GM12878 (cell line): ENCODE data around the gene SIK3. TPM values are rescaled to one million over a fixed set of nuclear protein-coding genes. Genes with fewer than 3 reads are reported as not detected.
A peak's percentile ranks its signal among the peaks of the same experiment; 100 is the strongest.

Source experiments
- ATAC-seq: fragments of 200-7000 bp; cut with Tn5 transposase; 3 replicates; pipeline ENCODE4 v1.9.1; 2020; ENCODE audit warnings: mild to moderate bottlenecking, moderate library complexity
- BruUV-seq: library from RNA; stranded (reverse); fragments of 400-500 nt; replicated peaks from 2 replicates; lab custom pipeline; 2021; lab: Mats Ljungman, UMichigan
- CTCF ChIA-PET: fragments of 300-600 bp; sonication (Branson Sonifier 250); formaldehyde crosslinking; extraction: SDS; loops from one replicate; lab custom pipeline; 2021; ENCODE audit warnings: inconsistent platforms; lab: Yijun Ruan, JAX
- POLR2A ChIA-PET: fragments of 350-600 bp; formaldehyde crosslinking; extraction: SDS; loops from one replicate; lab custom pipeline; 2021; ENCODE audit warnings: inconsistent platforms; lab: Charles Lee
- RAD21 ChIA-PET: fragments of 300-600 bp; sonication (Branson Sonifier 250); formaldehyde crosslinking; loops from one replicate; lab custom pipeline; 2023; ENCODE audit warnings: antibody characterized with exemption; ENCODE audit not compliant: unreplicated experiment; lab: Charles Lee
- SMC1A ChIA-PET: fragments of 300-600 bp; sonication (Branson Sonifier 250); formaldehyde crosslinking; loops from one replicate; lab custom pipeline; 2023; ENCODE audit not compliant: unreplicated experiment, uncharacterized antibody; lab: Charles Lee
- DNase-seq: peaks from one replicate; pipeline ENCODE4 v3.0.0-alpha.2; 2011; ENCODE audit warnings: low read depth, low spot score
- FAIRE-seq: peaks from 3 replicates; lab custom pipeline; 2011; peaks lifted over from hg19 to GRCh38; lab: Jason Lieb, UNC
- H2AFZ ChIP-seq: 2 replicates; pipeline ENCODE4 v1.6.0; 2011; ENCODE audit warnings: low read depth, low read length, control low read depth; ENCODE audit not compliant: control insufficient read depth
- H3K27ac ChIP-seq: 2 replicates; pipeline ENCODE4 v1.5.1; 2011; ENCODE audit warnings: control low read depth; ENCODE audit not compliant: control insufficient read depth, insufficient read depth
- H3K27me3 ChIP-seq, 2 experiments: replicated peaks in 1 of 2; 2 replicates each; pipeline versions ENCODE4 v1.6.0 to v1.6.1; 2011; ENCODE audit warnings: low read length in 1 of 2; ENCODE audit not compliant: control insufficient read depth in 2 of 2, insufficient read depth in 2 of 2
- H3K36me3 ChIP-seq, 2 experiments: 2 replicates each; pipeline ENCODE4 v1.5.1; 2011; ENCODE audit warnings: low read length in 1 of 2; ENCODE audit not compliant: control insufficient read depth in 2 of 2, insufficient read depth in 2 of 2
- H3K4me1 ChIP-seq: 2 replicates; pipeline ENCODE4 v1.6.1; 2011; ENCODE audit warnings: mild to moderate bottlenecking, low read length, moderate library complexity, mixed read lengths; ENCODE audit not compliant: control insufficient read depth, insufficient read depth
- H3K4me2 ChIP-seq: 2 replicates; pipeline ENCODE4 v1.6.0; 2011; ENCODE audit warnings: control low read depth; ENCODE audit not compliant: control insufficient read depth, insufficient read depth
- H3K4me3 ChIP-seq: fragments of 200-600 bp; sonication (generic); 2 replicates; pipeline ENCODE4 v1.5.1; 2016
- H3K79me2 ChIP-seq: 2 replicates; pipeline ENCODE4 v1.6.0; 2011; ENCODE audit warnings: low read length; ENCODE audit not compliant: control insufficient read depth, insufficient read depth
- H3K9ac ChIP-seq: 2 replicates; pipeline ENCODE4 v1.8.0; 2011; ENCODE audit warnings: low read length, control low read depth, mixed read lengths; ENCODE audit not compliant: control insufficient read depth, insufficient read depth
- H3K9me3 ChIP-seq: replicated peaks from 3 replicates; pipeline ENCODE4 v1.5.1; 2011; ENCODE audit warnings: mild to moderate bottlenecking, low read length; ENCODE audit not compliant: control insufficient read depth, insufficient read depth
- H4K20me1 ChIP-seq: 2 replicates; pipeline ENCODE4 v1.6.0; 2011; ENCODE audit not compliant: control insufficient read depth, insufficient read depth
- ATF2 ChIP-seq: IDR thresholded peaks from 2 replicates; pipeline ENCODE4 v1.6.1; 2012; ENCODE audit warnings: low read length, inconsistent platforms
- BACH1 ChIP-seq: fragments of 450-650 bp; IDR thresholded peaks from 2 replicates; pipeline ENCODE4 v1.6.1; 2017; ENCODE audit warnings: mild to moderate bottlenecking, borderline replicate concordance
- CBX5 ChIP-seq: sonication (generic); IDR thresholded peaks from 2 replicates; pipeline ENCODE4 v1.6.1; 2016; ENCODE audit warnings: low read depth, moderate library complexity, mild to moderate bottlenecking, inconsistent platforms
- CHD2 ChIP-seq: IDR thresholded peaks from 2 replicates; pipeline ENCODE4 v1.6.1; 2011; ENCODE audit warnings: low read depth, low read length, improper control_type of control experiment, borderline replicate concordance
- JUNB ChIP-seq: IDR thresholded peaks from 2 replicates; pipeline ENCODE4 v1.6.1; 2016; ENCODE audit warnings: antibody characterized with exemption, mild to moderate bottlenecking
- MEF2A ChIP-seq: IDR thresholded peaks from 2 replicates; pipeline ENCODE4 v1.6.1; 2011; ENCODE audit warnings: low read depth, mild to moderate bottlenecking, low read length, moderate library complexity; ENCODE audit not compliant: insufficient read depth
- NFYB ChIP-seq: IDR thresholded peaks from 2 replicates; pipeline ENCODE4 v1.6.1; 2011; ENCODE audit warnings: low read depth, mild to moderate bottlenecking, low read length, improper control_type of control experiment, moderate library complexity; ENCODE audit not compliant: insufficient read depth
- PAX8 ChIP-seq: fragments of 450-650 bp; IDR thresholded peaks from 2 replicates; pipeline ENCODE4 v1.6.1; 2017; ENCODE audit warnings: mild to moderate bottlenecking, moderate library complexity
- PRDM15 ChIP-seq: fragments of 450-650 bp; formaldehyde crosslinking; IDR thresholded peaks from 2 replicates; pipeline ENCODE4 v1.4.0; 2020; ENCODE audit warnings: mild to moderate bottlenecking, moderate library complexity
- RB1 ChIP-seq: fragments of 450-650 bp; formaldehyde crosslinking; IDR thresholded peaks from 2 replicates; pipeline ENCODE4 v1.6.1; 2017; ENCODE audit warnings: mild to moderate bottlenecking, borderline replicate concordance
- RBBP5 ChIP-seq: fragments of 200-600 bp; sonication (generic); conservative IDR thresholded peaks from 2 replicates; pipeline ENCODE4 v1.6.1; 2016
- SMARCA5 ChIP-seq: fragments of 450-650 bp; IDR thresholded peaks from 2 replicates; pipeline ENCODE4 v1.6.1; 2017; ENCODE audit warnings: mild to moderate bottlenecking
- SP1 ChIP-seq: IDR thresholded peaks from one replicate; pipeline ENCODE4 v1.6.1; 2011; ENCODE audit warnings: low read depth, low read length
- SREBF1 ChIP-seq: IDR thresholded peaks from 2 replicates; pipeline ENCODE4 v1.6.1; 2012; ENCODE audit warnings: mild to moderate bottlenecking, low read length
- TCF3 ChIP-seq: IDR thresholded peaks from 2 replicates; pipeline ENCODE4 v1.6.1; 2012; ENCODE audit warnings: low read depth, mild to moderate bottlenecking, low read length, borderline replicate concordance; ENCODE audit not compliant: insufficient read depth
- USF2 ChIP-seq: IDR thresholded peaks from 2 replicates; pipeline ENCODE4 v1.6.1; 2011; ENCODE audit warnings: low read depth, low read length, improper control_type of control experiment, borderline replicate concordance
- WGBS: methylation state at CpG from one replicate; pipeline ENCODE4 v1.1.6; 2016; ENCODE audit warnings: low lambda C conversion rate; ENCODE audit not compliant: insufficient replicate concordance, insufficient coverage; ENCODE audit errors: missing lambda C conversion rate; 5-methylcytosine and 5-hydroxymethylcytosine counted together
- in situ Hi-C: fragments of 300-500 bp; cut with MboI; formaldehyde crosslinking; loops from 9 replicates; pipeline ENCODE4 v1.14.3; 2018; ENCODE audit warnings: mixed read lengths
- intact Hi-C: fragments of 100-400 bp; cut with micrococcal nuclease; formaldehyde crosslinking; loops from one replicate; pipeline ENCODE4 v1.14.2; 2022; ENCODE audit not compliant: unreplicated experiment
- polyA plus RNA-seq, 11 experiments: library from polyadenylated mRNA; depleted of rRNA in 4 of 11; unstranded in 6 of 11; stranded (reverse) in 5 of 11; fragments of >200 nt; fragmentation: Nextera tagmentation in 4 of 11; fragmentation: Illumina TruSeq in 1 of 11; extraction: Ambion mirVana in 4 of 11; extraction: Trizol in 1 of 11; gene quantifications; 1 replicate in 1 of 11; 2 replicates in 10 of 11; pipeline versions ENCODE4 v1.2.1 to v1.2.3, GENCODE V29; 2011 to 2016; ENCODE audit warnings: inconsistent platforms in 2 of 11, missing spikeins in 2 of 11, low read depth in 1 of 11
- total RNA-seq, 4 experiments: library from RNA; depleted of rRNA in 3 of 4; stranded (reverse); fragments of >200 nt in 3 of 4; fragmentation: Illumina TruSeq in 1 of 4; extraction: Trizol in 1 of 4; gene quantifications; 2 replicates each; pipeline versions ENCODE4 v1.2.1 to v1.2.3, GENCODE V29; 2013 to 2021

The SIK3 gene
- total and polyA plus RNA-seq, 10 of the 15 experiments (the other 5 are each of a cell fraction or from before 2014, with no cell fraction given), result 2.5 to 31.9 (median 11.1) TPM

GRCh38 chr11:117045956-117046355 is 52.3 kb downstream of the SIK3 start:
- ChIA-PET POLR2A (interaction anchor here (1.1 kb wide), 1 partner anchor 65 kb away, joined by 4 read pairs; no protein-coding TSS in a partner anchor), RAD21 (no interaction called here), SMC1A (interaction anchor here (0.9 to 2.1 kb wide), 5 partner anchors 11 to 49 kb away, joined by 3 to 5 read pairs (median 5); no protein-coding TSS in a partner anchor)
- BruUV-seq, result no TSS peak
- Histone ChIP-seq H3K79me2 (peaks cover 19% of the 10 kb centered on the region), H3K4me1 (peaks cover 13% of the 10 kb centered on the region), H3K27ac (no peak overlapping the region), H3K27me3 (no peaks in the 10 kb centered on the region), H3K4me2 (no peak overlapping the region), H4K20me1 (no peaks in the 10 kb centered on the region; the same call in 1 of the 2 replicates)
- whole genome bisulfite sequencing, result 95% methylated on average over 1 of the region's 1 CpG
- ATAC-seq, result peak; percentile 44
- no peak for TF ChIP-seq SP1
- no peak for TF ChIP-seq TCF3
- TF ChIP-seq PRDM15, result no peak
- no peak for TF ChIP-seq SMARCA5
- no peak for TF ChIP-seq CHD2
- TF ChIP-seq PAX8, result no peak
- TF ChIP-seq RB1, result no peak
- TF ChIP-seq ATF2, result no peak
- no peak for TF ChIP-seq JUNB
- TF ChIP-seq SREBF1, result no peak
- TF ChIP-seq USF2, result no peak
- no peak for TF ChIP-seq CBX5
- no peak for TF ChIP-seq MEF2A
- TF ChIP-seq RBBP5, result no peak
- no peak for TF ChIP-seq BACH1
- no peak for TF ChIP-seq NFYB
- TF ChIP-seq, all 136 proteins: peak for 0
- CTCF ChIA-PET, result no interaction called here
- intact Hi-C loops, result no loop called here
- no peak overlapping the region for H3K4me3 ChIP-seq
- H2AFZ ChIP-seq, result no peak overlapping the region
- H3K36me3 ChIP-seq, result no peaks in the 10 kb centered on the region; a peak in 1 of 4 replicates
- H3K9me3 ChIP-seq, result no peaks in the 10 kb centered on the region; the same call in 2 of the 3 replicates
- DNase-seq, result no peak
- in situ Hi-C loops, result no loop called here
- no peak for FAIRE-seq
- no peak overlapping the region for H3K9ac ChIP-seq
